Ramos (cell line): ENCODE measurements around the gene CILP2.

Source experiments
- in situ Hi-C: fragments of 300-500 bp; cut with MboI; formaldehyde crosslinking; loops from one replicate; pipeline ENCODE4 v1.14.3; 2022; ENCODE audit warnings: low sequenced_read_pairs; ENCODE audit not compliant: unreplicated experiment

CILP2 gene

DNA sequence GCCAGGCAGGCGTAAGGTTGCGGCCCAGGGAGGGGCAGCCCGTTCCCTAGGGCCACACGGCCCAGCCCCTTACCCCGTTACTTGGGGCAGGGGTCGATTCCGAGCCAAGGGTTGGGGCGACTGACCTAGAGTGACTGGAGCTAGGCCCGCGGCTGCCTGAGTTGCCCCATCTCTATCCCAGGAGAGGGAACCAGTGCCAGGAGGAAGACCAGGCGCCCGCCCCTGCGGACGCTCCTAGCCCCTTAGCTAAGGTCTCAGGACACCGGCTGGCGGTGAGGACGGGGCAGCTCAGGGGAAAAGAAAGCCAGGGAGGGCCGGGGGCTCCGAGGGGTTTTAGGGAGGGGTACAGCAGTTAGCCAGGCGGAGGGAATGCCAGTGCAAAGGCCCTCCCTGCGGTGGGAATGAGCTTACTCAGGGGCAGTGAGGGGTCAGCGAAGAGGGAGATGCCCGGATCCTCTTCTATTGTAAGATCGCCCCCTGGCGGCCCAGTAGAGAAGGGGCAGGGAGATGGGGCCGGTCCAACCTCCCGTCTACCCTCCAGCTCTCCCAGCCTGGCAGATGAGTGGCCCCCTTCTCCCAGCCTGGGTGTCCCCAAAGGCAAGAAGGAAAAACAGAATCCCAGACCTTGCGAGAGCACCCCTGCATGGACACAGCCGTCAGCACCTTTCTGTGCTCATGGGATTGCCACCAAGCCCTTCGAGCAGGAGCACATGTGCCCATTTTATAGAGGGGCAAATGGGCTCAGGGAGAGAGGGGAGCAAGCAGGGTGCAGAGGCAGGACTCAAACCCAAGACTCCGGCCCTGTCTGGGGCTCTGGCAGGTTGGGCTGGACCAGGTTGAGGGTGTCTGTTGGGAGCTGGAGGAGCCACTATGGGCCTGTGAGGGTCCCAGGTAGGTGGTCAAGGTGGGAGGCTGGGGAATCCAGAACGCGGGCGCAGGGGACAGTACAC, 16.3 kb downstream of the CILP2 start:
- in situ Hi-C loops: no loop called here

- in situ Hi-C loops: no loop called here
Measured at GRCh38 chr19:19558055-19558454, 20.0 kb downstream of the CILP2 start.

- in situ Hi-C loops: no loop called here
Measured at GRCh38 chr19:19558636-19559035, 20.6 kb downstream of the CILP2 start.

DNA sequence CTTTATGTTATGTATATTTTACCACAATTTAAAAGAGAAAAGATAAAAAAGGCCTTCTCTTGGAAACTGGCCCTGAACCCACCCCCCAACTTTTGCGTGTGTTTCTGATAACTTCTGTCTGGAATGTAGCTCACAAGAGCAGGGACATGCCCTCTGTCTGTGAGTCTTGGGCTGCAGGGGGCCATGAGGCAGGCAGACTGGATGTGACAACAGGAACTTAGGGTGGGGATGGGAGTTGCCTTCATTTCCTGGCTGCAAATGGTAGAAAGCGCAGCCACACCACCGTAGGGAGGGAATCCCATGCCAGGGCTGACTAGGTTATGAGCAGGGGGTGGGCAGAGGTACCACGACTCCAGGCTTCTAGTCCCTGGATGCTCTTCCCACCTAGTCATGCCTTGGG, 21.9 kb downstream of the CILP2 start:
- in situ Hi-C loops: no loop called here

DNA sequence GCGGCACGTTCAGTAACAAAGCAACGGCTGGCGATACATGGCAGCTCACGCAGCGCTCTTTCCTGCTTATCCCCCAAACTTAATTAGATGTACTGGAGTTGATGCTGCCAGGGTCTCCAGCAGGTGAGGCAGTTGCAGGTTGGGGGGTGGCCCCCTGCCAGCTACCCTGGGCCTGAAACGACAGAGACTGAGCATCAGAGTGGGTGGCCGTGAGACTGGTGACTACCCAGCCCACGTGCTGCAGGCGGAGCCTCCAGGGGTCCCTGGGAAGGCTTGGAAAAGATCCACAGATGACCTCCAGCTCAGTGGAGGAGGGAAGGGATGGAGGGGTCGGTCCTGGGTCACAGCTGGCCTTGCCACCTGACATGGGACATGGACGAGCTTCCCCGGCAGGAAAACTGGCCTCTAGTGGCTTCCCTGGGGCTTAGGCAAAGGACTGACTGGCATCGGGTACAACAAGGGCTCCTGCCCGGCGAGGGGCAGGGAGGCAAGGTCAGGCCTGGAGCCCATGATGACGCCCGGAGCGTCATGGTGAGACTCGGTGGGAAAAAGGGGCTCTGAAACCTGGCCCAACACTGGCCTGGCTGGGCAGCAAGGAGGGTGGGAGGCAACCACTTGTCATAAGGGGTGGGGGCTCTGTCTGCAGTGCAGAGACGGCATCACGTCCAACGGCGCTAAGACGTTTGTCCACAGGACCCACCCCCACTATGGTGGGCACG, 24.0 kb downstream of the CILP2 start:
- in situ Hi-C loops: no loop called here

DNA sequence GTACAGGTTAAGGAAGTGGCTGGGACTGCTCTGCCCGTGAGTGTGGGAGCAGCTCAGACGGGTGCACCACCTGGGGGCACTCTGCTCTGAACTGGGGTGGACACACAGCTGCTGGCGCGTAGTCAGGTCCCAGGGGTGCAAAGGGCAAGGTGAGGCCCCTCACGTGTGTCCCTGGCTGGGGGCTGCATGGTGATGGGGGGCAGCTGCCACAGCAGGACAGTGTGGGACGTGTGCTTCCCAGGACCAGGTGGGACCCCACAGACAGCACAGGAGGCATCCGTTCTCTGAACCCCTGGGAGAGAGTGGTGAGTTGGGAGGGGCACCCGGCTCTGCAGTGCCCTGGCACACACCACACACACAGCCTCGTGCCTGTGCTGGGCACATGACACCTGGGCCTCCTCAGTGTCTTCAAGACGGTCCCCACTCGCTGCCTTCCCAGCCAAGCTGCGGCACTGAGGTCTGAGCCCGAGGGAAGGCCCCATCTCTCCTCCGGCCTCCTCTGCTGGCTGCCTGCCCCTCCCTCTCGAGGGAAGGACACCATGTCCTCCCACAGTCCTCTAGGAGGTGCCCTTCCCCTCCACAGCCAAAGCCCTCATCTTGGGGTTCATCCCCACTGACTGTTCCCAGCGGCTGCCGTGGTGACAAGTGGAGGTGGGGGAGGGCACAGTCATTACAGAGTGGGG, 24.7 kb downstream of the CILP2 start:
- in situ Hi-C loops: no loop called here

- in situ Hi-C loops: no loop called here
Measured at GRCh38 chr19:19563348-19563848, 25.3 kb downstream of the CILP2 start.

GRCh38 chr19:19566306-19566705, 28.2 kb downstream of the CILP2 start:
- in situ Hi-C loops: no loop called here

DNA sequence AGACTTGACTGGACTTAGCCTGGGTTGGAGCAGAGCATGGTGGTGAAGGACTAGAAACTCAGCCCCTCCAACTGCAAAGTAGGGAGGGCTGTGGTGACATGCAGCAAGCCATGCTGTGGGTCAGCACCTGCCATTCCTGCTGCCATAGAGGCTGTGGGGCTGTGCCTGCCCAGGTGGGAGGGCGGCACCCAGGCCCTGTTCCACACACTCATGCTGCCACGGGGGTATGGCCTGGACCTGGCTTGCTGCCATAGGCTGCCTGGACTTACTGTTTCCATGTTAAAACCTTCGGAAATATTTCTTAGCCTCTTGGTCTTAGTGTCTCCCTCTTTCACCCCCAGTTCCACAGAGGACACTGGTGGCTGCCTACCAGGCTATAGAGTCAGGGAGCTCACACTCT, 29.3 kb downstream of the CILP2 start:
- in situ Hi-C loops: no loop called here

DNA sequence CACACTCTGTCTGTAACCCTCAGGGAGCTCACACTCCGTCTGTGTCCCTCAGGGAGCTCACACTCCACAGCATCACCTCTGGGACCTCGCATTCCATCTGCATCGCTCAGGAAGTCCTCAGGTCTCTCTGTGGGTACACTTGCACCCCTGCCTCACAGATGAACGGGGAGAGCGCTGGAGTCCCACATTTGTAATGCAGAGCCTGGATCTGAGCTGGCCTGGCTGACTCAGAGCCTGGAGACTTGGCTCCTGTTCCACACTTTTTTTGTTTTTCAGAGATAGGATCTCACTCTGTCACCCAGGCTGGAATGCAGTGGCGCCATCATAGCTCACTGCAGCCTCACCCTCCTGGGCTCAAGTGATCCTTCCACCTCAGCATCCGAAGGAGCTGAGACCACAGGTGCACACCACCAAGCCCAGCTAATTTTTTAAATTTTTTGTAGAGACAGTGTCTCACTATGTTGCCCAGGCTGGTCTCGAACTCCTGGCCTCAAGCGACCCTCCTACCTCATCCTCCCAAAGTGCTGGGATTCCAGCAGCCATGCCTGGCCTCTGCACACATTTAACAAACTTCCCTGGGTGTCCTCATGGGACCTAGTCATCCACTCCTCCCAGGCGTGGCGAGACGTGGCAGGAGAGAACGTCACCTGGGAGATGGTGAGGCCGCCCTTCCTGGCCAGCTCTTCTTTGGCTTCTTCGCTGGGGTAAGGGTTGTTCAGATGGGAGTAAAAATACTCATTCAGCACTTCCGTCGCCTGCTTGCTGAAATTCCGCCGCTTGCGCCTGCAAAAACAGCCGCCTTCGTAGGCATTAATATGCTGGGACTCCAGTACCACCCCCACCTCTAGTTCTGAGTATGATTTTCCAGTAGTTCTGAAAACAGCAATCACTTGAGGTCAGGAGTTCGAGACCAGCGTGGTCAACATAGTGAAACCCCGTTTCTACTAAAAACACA, 31.0 kb downstream of the CILP2 start:
- in situ Hi-C loops: no loop called here

DNA sequence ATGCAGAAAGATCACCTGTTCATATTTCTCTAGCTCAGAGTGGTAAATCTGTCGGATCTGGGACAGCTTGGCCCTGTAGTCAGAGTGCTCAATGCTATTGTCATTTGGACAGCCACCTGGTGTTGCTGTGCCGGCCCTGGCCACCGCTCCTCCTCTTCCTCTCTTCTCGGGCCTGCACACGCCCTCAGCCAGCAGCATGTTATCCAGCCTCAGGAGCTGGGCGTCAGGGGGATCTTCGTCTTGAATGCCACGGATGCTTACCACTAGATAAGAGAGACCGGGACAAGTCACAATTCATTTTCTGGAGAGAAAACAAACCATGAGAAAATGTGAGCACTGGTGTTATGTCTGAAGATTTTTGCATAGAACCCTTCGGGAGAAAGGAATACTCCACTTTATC, 32.5 kb downstream of the CILP2 start:
- in situ Hi-C loops: no loop called here

DNA sequence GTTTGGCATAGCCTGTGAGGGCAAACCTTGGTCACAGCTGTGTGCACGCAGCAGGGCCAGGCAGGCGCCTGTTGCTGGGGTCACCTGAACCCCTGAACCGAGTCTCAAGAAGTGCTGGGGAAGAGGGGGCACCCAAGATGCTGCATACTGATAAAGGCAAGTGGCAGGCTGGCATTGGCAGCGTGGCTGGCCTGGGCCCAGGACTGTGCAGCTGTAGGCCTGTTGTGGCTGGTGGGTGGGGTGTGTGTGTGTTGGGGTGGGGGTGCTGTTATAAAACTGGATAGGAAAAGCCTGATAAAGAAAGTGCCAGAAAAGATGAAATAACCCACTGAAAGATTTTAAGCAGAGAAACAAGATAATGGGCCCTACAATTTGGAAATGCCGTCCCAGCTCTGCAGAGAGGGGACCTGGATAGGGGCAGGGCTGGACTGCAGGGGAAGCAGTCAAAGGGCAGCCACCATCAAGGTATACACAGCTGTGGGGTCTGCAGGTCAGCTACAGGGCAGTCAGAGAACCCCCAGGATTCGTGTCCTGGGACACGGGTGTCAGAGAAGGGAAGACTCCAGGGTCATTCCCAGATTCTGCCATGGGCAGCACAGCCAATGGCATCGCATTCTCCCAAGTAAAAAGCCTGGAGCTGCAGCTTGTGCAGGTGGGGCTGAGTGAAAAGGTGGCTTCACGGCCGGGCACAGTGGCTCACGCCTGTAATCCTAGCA, 33.2 kb downstream of the CILP2 start:
- in situ Hi-C loops: no loop called here

DNA sequence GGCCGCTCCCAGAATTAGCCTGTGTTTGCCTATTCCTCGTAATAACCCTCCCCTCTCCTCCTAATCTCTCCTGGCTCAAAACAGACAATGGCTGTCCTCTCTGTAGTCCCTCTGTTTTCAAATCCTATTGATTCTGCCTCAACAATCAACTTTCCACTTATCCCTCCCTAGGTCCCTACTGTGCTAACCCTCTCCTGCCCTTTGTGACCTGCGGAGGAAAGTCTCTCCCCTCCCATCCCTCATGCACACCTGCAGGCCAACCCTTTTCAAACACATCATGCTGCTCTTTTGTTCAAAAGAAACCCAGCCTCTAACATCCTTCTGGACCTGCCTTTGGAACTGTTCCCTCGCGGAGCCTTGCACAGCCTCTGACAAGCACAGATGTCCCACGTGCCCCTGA, 37.3 kb downstream of the CILP2 start:
- in situ Hi-C loops: no loop called here

- in situ Hi-C loops: no loop called here
Measured at GRCh38 chr19:19578252-19578651, 40.2 kb downstream of the CILP2 start.

DNA sequence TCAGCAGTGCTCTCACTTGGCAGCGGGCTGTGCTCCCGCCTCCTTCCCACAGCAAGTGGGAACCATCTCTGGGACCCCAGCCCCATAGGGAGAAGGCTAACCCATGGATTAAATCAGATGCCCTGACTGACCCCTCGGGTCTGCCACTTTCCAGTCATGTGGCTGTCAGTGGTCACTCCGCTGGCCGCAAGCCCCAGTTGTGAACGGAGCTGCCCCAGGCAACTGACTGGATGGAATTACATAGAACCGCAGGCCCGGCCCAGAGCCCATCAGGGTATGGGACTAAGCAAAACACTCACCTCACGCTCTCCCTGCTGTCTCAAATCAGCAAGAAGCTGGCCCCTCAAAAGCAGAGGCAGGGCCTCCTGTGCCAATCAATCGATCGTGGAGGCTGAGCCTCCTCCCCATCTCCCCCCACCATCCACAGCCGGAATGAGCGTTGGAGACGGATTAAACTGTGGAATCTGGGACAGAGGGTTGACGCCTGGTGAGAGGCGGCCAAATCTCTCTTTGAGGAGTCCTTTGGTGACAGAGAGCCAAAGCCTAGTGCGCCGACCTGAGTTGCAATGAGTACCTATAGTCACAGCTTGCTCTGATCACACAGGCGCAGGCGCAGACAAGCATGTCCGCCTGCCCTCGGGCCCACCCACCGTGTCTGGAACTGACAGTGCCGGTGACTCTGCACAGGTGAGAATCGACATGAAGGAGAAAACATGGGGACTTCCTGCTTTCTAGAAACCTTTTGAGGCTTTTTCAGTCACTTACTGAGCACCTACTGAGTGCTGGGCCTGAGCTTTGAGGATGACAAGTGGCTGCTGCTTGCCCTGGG, 41.7 kb downstream of the CILP2 start:
- in situ Hi-C loops: no loop called here

DNA sequence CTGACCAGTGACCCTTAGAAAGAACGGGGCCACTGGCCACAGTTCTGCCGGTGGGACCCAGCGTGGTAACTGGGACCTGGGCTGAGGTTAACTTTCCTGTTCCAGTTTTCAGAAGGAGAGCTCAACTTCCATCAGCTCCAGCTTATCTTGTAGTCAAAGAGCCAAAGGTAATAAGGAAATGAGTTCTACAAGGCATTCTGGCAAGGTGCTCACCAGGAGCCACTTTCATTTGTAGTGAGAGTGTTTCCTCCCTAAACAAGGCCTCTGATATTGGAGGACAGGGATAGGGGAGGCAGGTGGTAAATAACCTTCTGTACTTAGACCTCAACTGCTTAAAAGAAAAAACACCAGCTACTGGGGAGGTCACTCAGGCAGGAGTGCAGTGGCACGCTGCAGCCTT, 42.4 kb downstream of the CILP2 start:
- in situ Hi-C loops: no loop called here

- in situ Hi-C loops: no loop called here
Measured at GRCh38 chr19:19581391-19581790, 43.3 kb downstream of the CILP2 start.

DNA sequence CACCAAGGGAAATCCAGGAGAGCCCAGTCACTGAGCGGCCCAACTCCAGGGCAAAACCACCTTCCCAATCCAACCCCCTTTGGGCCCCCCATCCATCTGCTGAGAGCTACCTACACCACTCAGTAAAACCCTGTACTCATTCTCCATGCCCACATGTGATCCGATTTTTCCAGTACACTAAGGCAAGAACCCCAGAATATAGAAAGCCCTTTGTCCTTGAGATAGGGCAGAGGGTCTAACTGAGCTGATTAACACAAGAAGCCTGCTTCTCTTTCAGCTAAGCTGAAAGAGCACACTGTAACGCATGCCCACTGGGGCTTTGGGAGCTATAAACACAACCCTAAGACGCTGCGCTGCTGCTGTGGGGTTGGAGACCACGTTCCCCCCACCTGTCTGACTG, 44.4 kb downstream of the CILP2 start:
- in situ Hi-C loops: no loop called here
